Lower lobe of right lung (tissue), 2 donors: ENCODE results near the gene USH1C. TPM values are rescaled to one million over a fixed set of nuclear protein-coding genes. Genes with fewer than 3 reads are reported as not detected.

ENCODE experiments used
- ATAC-seq, 2 donors: fragments of 200-7000 bp; cut with Tn5 transposase; one replicate each; pipeline ENCODE4 v1.9.1; 2020 to 2022; ENCODE audit warnings: mild to moderate bottlenecking in 2 of 2, moderate library complexity in 2 of 2
- DNase-seq: peaks from one replicate; pipeline ENCODE4 v3.0.0-alpha.2; 2020
- H3K27ac ChIP-seq: fragments of 200-600 bp; one replicate; pipeline ENCODE4 v1.8.0; 2022
- H3K27me3 ChIP-seq: fragments of 200-600 bp; one replicate; pipeline ENCODE4 v1.8.0; 2022; ENCODE audit warnings: low read depth
- H3K36me3 ChIP-seq: fragments of 200-600 bp; one replicate; pipeline ENCODE4 v1.8.0; 2022; ENCODE audit warnings: mild to moderate bottlenecking
- H3K4me1 ChIP-seq: fragments of 200-600 bp; one replicate; pipeline ENCODE4 v1.8.0; 2022
- H3K4me3 ChIP-seq: fragments of 200-600 bp; one replicate; pipeline ENCODE4 v1.8.0; 2022; ENCODE audit warnings: mild to moderate bottlenecking
- H3K9me3 ChIP-seq: fragments of 200-600 bp; one replicate; pipeline ENCODE4 v1.8.0; 2022
- intact Hi-C: fragments of 100-400 bp; cut with DNase I; formaldehyde crosslinking; loops from one replicate; pipeline ENCODE4 v1.11.0; 2022
- total RNA-seq: library from RNA; stranded (reverse); fragmentation: NEBNext Ultra II Directional; extraction: Animal tissue kit (Norgen Biotek cat#: 25700); gene quantifications from one replicate; pipeline ENCODE4 v1.2.1, GENCODE V29; 2021
- TF ChIP-seq, protein P1 (sequence below): fragments of 200-600 bp; IDR thresholded peaks from one replicate; pipeline ENCODE4 v1.8.0; 2022; ENCODE audit warnings: antibody characterized with exemption, mild to moderate bottlenecking
- donor health status: DM: no; HTN: yes; CAD: no; lungs with severe emphysema.

The USH1C gene
- total RNA-seq, 1 donor from 2014 or later: 0.30 TPM

DNA sequence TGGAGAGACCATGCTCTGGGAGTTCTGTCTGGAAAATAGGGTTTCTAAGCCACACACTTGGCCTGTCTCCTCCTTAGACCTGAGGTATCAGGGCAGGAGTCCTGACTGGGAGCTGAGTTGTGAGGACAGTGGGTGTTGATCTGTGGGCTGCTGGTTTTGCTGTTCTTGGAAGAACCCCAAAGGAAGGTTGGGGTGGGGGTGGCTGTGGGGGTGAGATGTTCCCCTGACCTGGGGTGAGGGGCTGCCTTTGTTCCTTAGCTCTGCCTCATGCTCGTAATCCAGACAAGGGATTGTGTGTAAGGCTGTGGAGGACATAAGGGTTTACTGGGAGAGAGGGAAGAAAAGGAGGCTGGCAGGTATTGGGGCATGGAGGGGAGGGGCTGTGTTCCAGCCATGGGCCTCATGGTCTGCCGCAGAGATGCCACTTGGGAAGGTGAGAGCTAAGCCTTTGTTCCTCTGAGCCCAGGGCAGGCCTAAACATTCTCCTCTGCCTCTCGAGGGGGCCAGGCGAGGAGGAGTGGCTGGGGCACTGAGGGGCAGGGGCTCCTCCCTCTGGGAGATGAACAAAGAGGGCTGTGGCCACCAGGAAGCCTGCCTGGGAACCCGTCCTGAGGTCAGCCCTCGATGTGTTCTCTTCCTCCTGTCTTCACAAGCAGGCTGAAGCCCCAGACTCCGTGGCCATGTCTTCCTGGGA, 7.3 kb upstream of the USH1C start:
- H3K4me3 ChIP-seq: no peak overlapping the region
- intact Hi-C loops: no loop called here
- no peaks in the 10 kb centered on the region for H3K4me1 ChIP-seq
- no peaks in the 10 kb centered on the region for H3K9me3 ChIP-seq
- ATAC-seq (no peak), DNase-seq (no peak)
- H3K27ac ChIP-seq: no peak overlapping the region
- H3K36me3 ChIP-seq: no peaks in the 10 kb centered on the region
- TF ChIP-seq, protein P1, sequence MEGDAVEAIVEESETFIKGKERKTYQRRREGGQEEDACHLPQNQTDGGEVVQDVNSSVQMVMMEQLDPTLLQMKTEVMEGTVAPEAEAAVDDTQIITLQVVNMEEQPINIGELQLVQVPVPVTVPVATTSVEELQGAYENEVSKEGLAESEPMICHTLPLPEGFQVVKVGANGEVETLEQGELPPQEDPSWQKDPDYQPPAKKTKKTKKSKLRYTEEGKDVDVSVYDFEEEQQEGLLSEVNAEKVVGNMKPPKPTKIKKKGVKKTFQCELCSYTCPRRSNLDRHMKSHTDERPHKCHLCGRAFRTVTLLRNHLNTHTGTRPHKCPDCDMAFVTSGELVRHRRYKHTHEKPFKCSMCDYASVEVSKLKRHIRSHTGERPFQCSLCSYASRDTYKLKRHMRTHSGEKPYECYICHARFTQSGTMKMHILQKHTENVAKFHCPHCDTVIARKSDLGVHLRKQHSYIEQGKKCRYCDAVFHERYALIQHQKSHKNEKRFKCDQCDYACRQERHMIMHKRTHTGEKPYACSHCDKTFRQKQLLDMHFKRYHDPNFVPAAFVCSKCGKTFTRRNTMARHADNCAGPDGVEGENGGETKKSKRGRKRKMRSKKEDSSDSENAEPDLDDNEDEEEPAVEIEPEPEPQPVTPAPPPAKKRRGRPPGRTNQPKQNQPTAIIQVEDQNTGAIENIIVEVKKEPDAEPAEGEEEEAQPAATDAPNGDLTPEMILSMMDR: no peak
- peaks cover 5% of the 10 kb centered on the region for H3K27me3 ChIP-seq

DNA sequence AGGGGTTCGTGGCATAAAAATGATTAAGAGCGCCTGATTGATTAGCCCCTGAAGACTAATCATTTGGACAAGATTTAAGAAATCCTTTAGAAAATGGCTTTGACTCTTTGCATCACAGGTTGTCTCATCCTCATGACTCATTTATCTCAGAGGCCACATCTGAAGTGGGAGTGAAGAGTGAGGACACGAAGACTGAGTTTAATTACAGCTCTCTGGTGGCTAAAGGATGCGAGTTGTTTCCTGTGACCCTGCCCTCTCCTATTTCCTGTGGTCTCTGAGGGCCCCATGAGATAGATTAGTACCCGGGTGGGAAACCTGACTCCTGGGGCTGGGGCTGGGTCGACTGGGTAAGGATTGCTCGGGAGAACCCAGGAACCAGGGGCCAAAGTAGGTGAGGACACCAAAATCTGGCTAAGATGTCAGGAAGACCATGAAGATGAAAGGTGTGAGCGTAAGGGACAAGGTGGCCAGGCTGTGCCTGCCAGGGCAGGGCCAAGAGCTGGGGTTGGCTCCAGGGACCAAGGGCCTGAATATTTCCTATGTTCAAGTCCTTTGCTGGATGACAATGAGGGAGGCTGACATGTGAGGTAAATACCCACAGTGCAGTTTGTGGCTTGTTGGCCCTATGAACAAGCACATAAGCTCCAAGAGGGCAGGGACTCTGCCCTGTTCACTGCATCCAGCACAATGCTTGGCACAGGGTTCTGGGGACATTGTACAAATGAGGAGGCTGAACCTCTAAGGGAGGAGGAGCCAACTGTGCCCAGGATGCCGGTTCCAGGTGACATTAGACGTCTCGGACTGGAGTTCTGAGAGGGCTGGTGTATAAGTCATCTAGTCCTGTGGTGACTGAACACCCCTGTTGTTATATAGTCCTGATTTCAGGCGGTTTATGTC, 6.5 kb upstream of the USH1C start:
- TF ChIP-seq, protein P1: no peak
- no peaks in the 10 kb centered on the region for H3K9me3 ChIP-seq
- ATAC-seq: no peak
- no peak overlapping the region for H3K27ac ChIP-seq
- H3K36me3 ChIP-seq: no peaks in the 10 kb centered on the region
- no peak for DNase-seq
- H3K4me1 ChIP-seq: no peaks in the 10 kb centered on the region
- intact Hi-C loops: no loop called here
- peaks cover 5% of the 10 kb centered on the region for H3K27me3 ChIP-seq
- H3K4me3 ChIP-seq: no peak overlapping the region

DNA sequence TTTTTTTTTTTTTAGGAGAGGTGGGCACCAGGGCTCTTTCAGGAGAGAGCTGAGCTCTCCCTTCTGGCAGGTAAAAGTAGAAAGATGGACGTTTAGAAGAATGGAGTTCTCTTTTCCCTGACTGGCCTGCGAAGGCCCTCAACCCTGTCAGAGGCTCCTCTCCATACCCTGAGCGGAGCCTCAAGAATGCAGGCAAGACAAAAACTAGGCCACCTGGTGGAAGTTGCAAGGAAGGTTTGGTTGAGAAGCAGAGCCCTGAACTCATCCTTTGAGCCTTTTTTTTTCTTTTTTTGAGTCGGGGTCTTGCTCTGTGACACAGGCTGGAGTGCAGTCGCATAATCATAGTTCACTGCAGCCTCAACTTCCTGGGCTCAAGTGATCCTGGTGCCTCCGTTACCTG, 4.2 kb upstream of the USH1C start:
- no peak for ATAC-seq
- no peak overlapping the region for H3K4me3 ChIP-seq
- H3K9me3 ChIP-seq: no peaks in the 10 kb centered on the region
- TF ChIP-seq, protein P1: no peak
- no peak for DNase-seq
- intact Hi-C loops: no loop called here
- H3K27ac ChIP-seq: no peak overlapping the region
- H3K27me3 ChIP-seq: peaks cover 12% of the 10 kb centered on the region
- peaks cover 3% of the 10 kb centered on the region for H3K4me1 ChIP-seq
- no peaks in the 10 kb centered on the region for H3K36me3 ChIP-seq

DNA sequence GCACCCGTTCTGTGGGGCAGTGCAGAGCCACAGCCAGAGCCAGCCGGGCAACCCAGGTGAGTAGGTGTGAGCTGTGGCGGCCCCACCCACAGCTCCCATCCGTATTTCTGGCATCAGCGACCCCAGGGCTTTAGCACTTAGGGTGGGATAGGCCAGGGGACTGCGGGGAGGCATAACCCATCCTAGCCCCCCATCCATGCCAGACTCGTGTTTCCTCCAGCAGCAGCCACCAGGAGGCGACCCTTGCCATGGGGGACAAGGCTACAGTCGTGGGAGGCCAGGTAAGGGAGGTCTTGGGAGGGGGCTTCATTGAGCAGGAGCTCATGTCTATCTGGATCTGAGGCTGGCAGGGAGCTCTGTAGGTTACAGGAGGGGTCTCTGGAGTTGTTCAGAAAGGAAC, 3.7 kb upstream of the USH1C start:
- TF ChIP-seq, protein P1: no peak
- no peaks in the 10 kb centered on the region for H3K36me3 ChIP-seq
- H3K4me1 ChIP-seq: peaks cover 3% of the 10 kb centered on the region
- ATAC-seq: no peak
- no peaks in the 10 kb centered on the region for H3K9me3 ChIP-seq
- H3K27ac ChIP-seq: no peak overlapping the region
- no peak for DNase-seq
- intact Hi-C loops: no loop called here
- no peak overlapping the region for H3K4me3 ChIP-seq
- peaks cover 12% of the 10 kb centered on the region for H3K27me3 ChIP-seq

DNA sequence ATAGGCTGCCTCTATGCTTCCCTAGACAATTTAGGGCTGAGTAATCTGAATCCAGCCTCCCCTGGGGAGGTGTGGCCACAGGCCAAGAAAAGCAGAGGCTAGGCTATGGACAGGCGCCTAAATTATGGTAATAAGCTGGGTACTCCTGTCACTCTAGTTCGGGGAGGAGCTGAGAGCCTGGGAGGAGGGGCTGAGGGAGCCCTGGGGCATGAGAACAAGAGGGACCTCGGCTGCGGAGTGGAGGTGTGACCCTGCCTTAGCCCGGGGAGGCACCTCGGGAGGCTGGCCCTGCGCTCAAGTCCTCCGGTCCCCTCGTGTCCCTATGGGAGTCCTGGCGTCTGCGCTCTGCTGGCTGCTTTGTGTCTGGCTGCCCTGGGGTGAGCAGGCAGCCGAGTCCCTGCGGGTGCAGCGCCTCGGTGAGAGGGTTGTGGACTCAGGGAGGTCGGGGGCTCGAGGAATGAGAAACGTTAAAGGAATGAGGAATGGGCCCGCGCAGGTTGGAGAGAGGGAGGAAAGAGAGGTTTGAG, 2.9 kb upstream of the USH1C start, which contains the start of gene OTOG:
TSS of gene OTOG (plus strand) at position 209 of the 527 bp plus-strand sequence. CDS start at position 323, 114 bp downstream.
- Histone ChIP-seq H3K4me3 (no peak within 1 kb of the TSS), H3K27me3 (peaks cover 12% of the 10 kb centered on the region), H3K4me1 (peaks cover 3% of the 10 kb centered on the region), H3K9me3 (no peaks in the 10 kb centered on the region), H3K27ac (no peak within 1 kb of the TSS), H3K36me3 (no peaks in the 10 kb centered on the region)
- intact Hi-C loops: no loop called here
- TF ChIP-seq, protein P1: no peak
- no peak for DNase-seq
- ATAC-seq: no peak
